Stimulated activated CD8-positive, alpha-beta memory T cell treated with anti-CD3 and anti-CD28 coated beads, Interleukin-4, amount 100 ng/mL, for 1 hour (primary cell): Measurements from ENCODE around the gene KRTAP12-4.
"Not testable (repeated sequence)": the region's sequence is repeated elsewhere in the genome, so short reads cannot be mapped to it uniquely, and the experiment has no call there.

Experiments
- DNase-seq, 2 donors: peaks; one replicate each; pipeline ENCODE4 v3.0.0-alpha.2; 2020; ENCODE audit warnings: low read depth in 2 of 2, low spot score in 1 of 2

KRTAP12-4 gene

DNA sequence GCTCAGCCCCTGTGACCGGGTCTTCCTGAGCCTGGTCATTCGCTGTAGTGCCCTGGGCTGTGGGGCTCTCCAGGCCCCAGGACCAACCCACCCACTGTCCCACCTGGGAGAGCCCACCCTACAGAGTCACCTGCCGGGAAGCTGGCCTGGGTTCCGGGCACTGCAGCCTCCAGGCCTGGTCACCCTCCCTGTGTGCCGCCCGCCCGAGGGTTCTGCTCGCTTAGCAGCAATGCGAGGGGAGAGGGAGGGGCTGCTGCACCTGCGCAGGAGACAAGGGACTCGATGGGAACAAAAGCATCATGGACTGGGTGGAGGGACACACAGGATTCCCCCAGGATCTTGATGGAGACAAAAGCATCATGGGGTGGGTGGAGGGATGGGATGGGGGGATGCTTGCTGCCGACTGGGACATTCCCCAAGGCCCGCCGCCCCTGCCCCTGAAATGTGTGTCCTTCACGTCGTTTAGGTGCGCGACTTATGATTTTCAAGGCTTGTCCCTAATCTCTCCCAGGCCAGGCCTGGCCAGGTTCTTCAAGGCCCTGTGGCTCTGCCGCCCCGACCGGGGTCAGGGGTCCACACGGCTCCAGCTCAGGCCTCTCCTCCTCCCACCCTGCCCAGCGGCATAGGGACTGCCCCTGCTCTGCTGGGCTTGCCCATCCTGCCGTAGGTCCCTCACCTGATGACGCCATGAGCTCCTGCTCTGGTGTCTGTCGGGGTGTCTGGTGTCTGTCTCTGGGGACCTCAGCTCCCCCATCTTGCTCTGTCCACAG, 40.9 kb downstream of the KRTAP12-4 start:
- no peak for DNase-seq

DNA sequence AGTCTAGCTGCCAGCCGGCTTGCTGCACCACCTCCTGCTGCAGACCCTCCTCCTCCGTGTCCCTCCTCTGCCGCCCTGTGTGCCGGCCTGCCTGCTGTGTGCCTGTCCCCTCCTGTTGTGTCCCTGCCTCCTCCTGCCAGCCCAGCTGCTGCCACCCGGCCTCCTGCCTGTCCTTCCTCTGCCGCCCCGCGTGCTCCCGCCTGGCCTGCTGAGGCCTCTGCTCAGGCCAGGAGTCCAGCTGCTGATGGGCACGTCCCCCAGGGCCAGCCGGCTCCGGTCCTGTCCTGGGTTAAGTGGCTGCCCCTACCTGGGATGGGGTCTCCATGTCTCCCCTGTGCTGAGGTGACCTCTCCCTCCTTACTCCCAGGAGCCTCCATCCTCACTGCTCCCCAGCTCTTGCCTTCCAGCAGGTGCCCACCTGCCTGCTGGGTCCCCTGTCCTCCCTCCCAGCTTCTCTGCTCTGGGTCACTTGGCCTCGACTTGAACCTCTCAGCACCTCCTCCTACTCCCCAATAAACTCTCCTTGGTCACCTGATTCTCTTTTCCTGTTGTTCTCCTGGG, 41.7 kb downstream of the KRTAP12-4 start:
- no peak for DNase-seq

- DNase-seq: no peak
These were observed 42.4 kb downstream of the KRTAP12-4 start, which contains the start of gene KRTAP10-8 for GRCh38 chr21:44612029-44612486. TSS of gene KRTAP10-8 (plus strand) at chr21:44612079. CDS start at chr21:44612101, 22 bp downstream.

GRCh38 chr21:44611551-44611950, 42.9 kb downstream of the KRTAP12-4 start:
- DNase-seq: no peak

DNA sequence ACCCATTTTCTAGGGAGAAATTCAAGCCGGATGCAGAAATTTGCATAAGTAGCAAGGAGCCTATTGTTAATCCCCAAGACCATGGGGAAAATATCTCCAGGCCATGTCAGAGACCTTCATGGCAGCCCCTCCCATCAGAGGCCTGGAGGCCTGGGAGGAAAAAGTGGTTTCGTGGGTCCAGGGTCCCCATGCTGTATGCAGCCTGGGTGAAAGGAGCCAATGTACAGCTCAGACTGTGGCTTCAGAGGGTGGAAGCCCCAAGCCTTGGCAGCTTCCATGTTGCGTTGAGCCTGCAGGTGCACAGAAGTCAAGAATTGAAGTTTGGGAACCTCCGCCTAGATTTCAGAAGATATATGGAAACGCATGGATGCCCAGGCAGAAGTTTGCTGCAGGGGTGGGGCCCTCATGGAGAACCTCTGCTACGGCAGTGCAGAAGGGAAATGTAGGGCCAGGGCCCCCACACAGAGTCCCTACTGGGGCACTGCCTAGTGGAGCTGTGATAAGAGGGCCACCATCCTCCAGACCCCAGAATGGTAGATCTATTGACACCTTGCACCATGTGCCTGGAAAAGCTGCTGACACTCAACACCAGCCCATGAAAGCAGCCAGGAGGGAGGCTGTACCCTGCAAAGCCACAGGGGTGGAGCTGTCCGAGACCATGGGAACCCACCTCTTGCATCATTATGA, 44.2 kb downstream of the KRTAP12-4 start:
- not testable (repeated sequence) for DNase-seq

DNA sequence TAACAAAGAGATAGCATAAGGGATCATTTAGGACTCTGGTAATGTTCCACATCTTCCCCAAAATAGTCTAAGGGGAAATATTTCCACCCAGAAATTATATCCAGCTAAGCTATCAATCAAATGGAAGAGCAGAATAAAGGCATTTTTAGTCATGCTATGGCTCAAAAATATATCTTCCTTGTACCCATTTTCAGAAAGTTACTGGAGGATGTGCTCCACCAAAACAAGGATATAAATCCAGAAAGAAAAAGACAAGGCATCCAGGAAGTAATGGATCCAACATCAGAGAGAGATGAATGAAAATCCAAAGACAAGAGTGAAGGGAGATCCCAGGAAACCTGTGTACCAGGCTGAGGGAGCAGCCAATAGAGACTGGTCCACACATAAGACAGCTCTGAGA, 45.3 kb downstream of the KRTAP12-4 start:
- DNase-seq: no peak

GRCh38 chr21:44606495-44606894, 48.0 kb downstream of the KRTAP12-4 start:
- DNase-seq: no peak
